Endothelial cell of umbilical vein (primary cell): ENCODE measurements around the gene GDI2. TPM values are rescaled to one million over a fixed set of nuclear protein-coding genes. Genes with fewer than 3 reads are reported as not detected.
"Not testable (repeated sequence)": the region's sequence is repeated elsewhere in the genome, so short reads cannot be mapped to it uniquely, and the experiment has no call there.

ENCODE experiments used
- BruUV-seq: library from RNA; stranded (reverse); fragments of 400-500 nt; replicated peaks from 2 replicates; lab custom pipeline; 2021; lab: Mats Ljungman, UMichigan
- CTCF ChIA-PET: fragments of 300-600, 350-600 bp; sonication (Branson Sonifier 250); formaldehyde crosslinking; loops from one replicate; lab custom pipeline; 2021; ENCODE audit warnings: antibody characterized with exemption, inconsistent platforms; lab: Charles Lee
- POLR2A ChIA-PET: fragments of 300-600, 350-600 bp; sonication (Branson Sonifier 250); formaldehyde crosslinking; loops from one replicate; lab custom pipeline; 2021; ENCODE audit warnings: antibody characterized with exemption, inconsistent platforms; lab: Charles Lee
- DNase-seq: peaks from one replicate; pipeline ENCODE4 v3.0.0-alpha.2; 2011; ENCODE audit warnings: low read depth, low spot score
- FAIRE-seq: peaks from 2 replicates; lab custom pipeline; 2011; peaks lifted over from hg19 to GRCh38; lab: Jason Lieb, UNC
- H2AFZ ChIP-seq: 2 replicates; pipeline ENCODE4 v1.6.0; 2012; ENCODE audit warnings: low read depth, low read length, control low read depth, inconsistent platforms
- H3K27ac ChIP-seq: 2 replicates; pipeline ENCODE4 v1.5.1; 2011; ENCODE audit warnings: low read depth, mild to moderate bottlenecking, control low read depth, low read length, moderate library complexity; ENCODE audit not compliant: insufficient read depth
- H3K27me3 ChIP-seq, 2 experiments: 2 replicates each; pipeline versions ENCODE4 v1.6.0 to v1.6.1; 2011; ENCODE audit warnings: low read length in 2 of 2, mixed read lengths in 1 of 2; ENCODE audit not compliant: control insufficient read depth in 2 of 2, insufficient read depth in 2 of 2
- H3K36me3 ChIP-seq, 2 experiments: 2 replicates in 1 of 2; 3 replicates in 1 of 2; pipeline ENCODE4 v1.5.1; 2011; ENCODE audit warnings: low read length in 2 of 2, mild to moderate bottlenecking in 1 of 2, moderate library complexity in 1 of 2; ENCODE audit not compliant: control insufficient read depth in 2 of 2, insufficient read depth in 2 of 2; ENCODE audit errors: extremely low read depth in 1 of 2
- H3K4me1 ChIP-seq: 3 replicates; pipeline ENCODE4 v1.5.1; 2011; ENCODE audit warnings: mild to moderate bottlenecking, low read length; ENCODE audit not compliant: control insufficient read depth, insufficient read depth; ENCODE audit errors: extremely low read depth
- H3K4me2 ChIP-seq: 2 replicates; pipeline ENCODE4 v1.6.1; 2011; ENCODE audit warnings: low read length, control low read depth, mixed read lengths; ENCODE audit not compliant: insufficient read depth
- H3K4me3 ChIP-seq, 3 experiments: fragments of 200-600 bp in 1 of 3; sonication (generic), shearing (Covaris generic) in 1 of 3; replicated peaks in 1 of 3; 2 replicates each; pipeline ENCODE4 v1.5.1; 2011 to 2016; ENCODE audit warnings: control low read depth in 3 of 3, low read length in 3 of 3, mild to moderate bottlenecking in 2 of 3, inconsistent platforms in 1 of 3, low read depth in 1 of 3, moderate library complexity in 1 of 3; ENCODE audit not compliant: insufficient read depth in 1 of 3
- H3K79me2 ChIP-seq: 2 replicates; pipeline ENCODE4 v1.6.0; 2012; ENCODE audit warnings: low read length, inconsistent platforms; ENCODE audit not compliant: control insufficient read depth, insufficient read depth
- H3K9ac ChIP-seq: replicated peaks from 2 replicates; pipeline ENCODE3; 2011; ENCODE audit warnings: low read length, control low read depth; ENCODE audit not compliant: insufficient read depth; ENCODE audit errors: extremely low read depth
- H3K9me1 ChIP-seq: replicated peaks from 3 replicates; pipeline ENCODE4 v1.6.0; 2011; ENCODE audit warnings: mild to moderate bottlenecking, low read length; ENCODE audit not compliant: control insufficient read depth, insufficient read depth; ENCODE audit errors: extremely low read depth
- H3K9me3 ChIP-seq: replicated peaks from 2 replicates; pipeline ENCODE4 v1.5.1; 2012; ENCODE audit warnings: low read length, inconsistent platforms; ENCODE audit not compliant: control insufficient read depth, insufficient read depth
- H4K20me1 ChIP-seq: replicated peaks from 2 replicates; pipeline ENCODE3; 2011; ENCODE audit warnings: mild to moderate bottlenecking, low read length; ENCODE audit not compliant: control insufficient read depth, insufficient read depth; ENCODE audit errors: extremely low read depth
- CTCF ChIP-seq, 2 donors: IDR thresholded peaks; 1 replicate in 1 of 2; 2 replicates in 1 of 2; pipeline ENCODE4 v1.5.1; 2011; ENCODE audit warnings: low read length in 2 of 2, mild to moderate bottlenecking in 2 of 2, moderate library complexity in 2 of 2, control low read depth in 1 of 2, inconsistent platforms in 1 of 2, low read depth in 1 of 2; ENCODE audit not compliant: insufficient read depth in 1 of 2; ENCODE audit errors: extremely low read depth in 1 of 2
- GATA2 ChIP-seq: IDR thresholded peaks from 2 replicates; pipeline ENCODE4 v1.7.0; 2011; ENCODE audit warnings: low read depth, mild to moderate bottlenecking, moderate library complexity, mixed read lengths, low read length; ENCODE audit not compliant: insufficient read length, insufficient read depth
- MAX ChIP-seq: IDR thresholded peaks from 2 replicates; pipeline ENCODE4 v1.6.1; 2011; ENCODE audit not compliant: insufficient read depth, insufficient read length
- POLR2AphosphoS5 ChIP-seq: IDR thresholded peaks from 2 replicates; pipeline ENCODE4 v1.6.1; 2012; ENCODE audit warnings: low read depth, mild to moderate bottlenecking, control low read depth, low read length, moderate library complexity; ENCODE audit not compliant: insufficient read depth
- dilution Hi-C: fragments of 300-500 bp; cut with MboI; formaldehyde crosslinking; loops from one replicate; pipeline ENCODE4 v1.15.0; 2019; ENCODE audit warnings: low sequenced_read_pairs; ENCODE audit not compliant: extremely low pct_ligation_motif_present
- intact Hi-C: fragments of 100-400 bp; cut with micrococcal nuclease; formaldehyde crosslinking; loops from one replicate; pipeline ENCODE4 v1.10.0; 2022
- polyA plus RNA-seq, 4 experiments: library from polyadenylated mRNA; depleted of rRNA in 3 of 4; stranded (reverse) in 3 of 4; unstranded in 1 of 4; fragments of >200 nt; gene quantifications; 2 replicates each; pipeline versions ENCODE4 v1.2.1 to v1.2.3, GENCODE V29; 2011 to 2012; ENCODE audit warnings: missing spikeins in 1 of 4
- total RNA-seq: library from RNA; stranded (reverse); gene quantifications from 2 replicates; pipeline ENCODE4 v1.2.3, GENCODE V29; 2021

The GDI2 gene
- total and polyA plus RNA-seq, 2 donors (not counting 3 experiments of a cell fraction or from before 2014, with no cell fraction given) = 154 to 307 TPM

- Histone ChIP-seq H3K27ac (no peak overlapping the region), H3K4me1 (no peaks in the 10 kb centered on the region), H3K4me2 (no peak overlapping the region), H2AFZ (no peak overlapping the region), H3K9ac (no peak overlapping the region), H3K27me3 (no peaks in the 10 kb centered on the region), H4K20me1 (no peaks in the 10 kb centered on the region), H3K36me3 (no peaks in the 10 kb centered on the region), H3K79me2 (no peaks in the 10 kb centered on the region), H3K4me3 (no peak overlapping the region), H3K9me3 (no peaks in the 10 kb centered on the region), H3K9me1 (no peaks in the 10 kb centered on the region)
- dilution Hi-C loops = no loop called here
- TF ChIP-seq MAX = no peak
- no peak for TF ChIP-seq POLR2AphosphoS5
- TF ChIP-seq CTCF (IDR thresholded peaks at IDR 0.05; ENCODE audit: extremely low read depth in 1 of 2, insufficient read depth in 1 of 2, low read depth in 1 of 2, low read length in 2 of 2) = no peak
- TF ChIP-seq GATA2 = no peak
- ChIA-PET CTCF (no interaction called here), POLR2A (no interaction called here)
- intact Hi-C loops = no loop called here
- no TSS peak for BruUV-seq
- DNase-seq (no peak), FAIRE-seq (no peak)
Measured at GRCh38 chr10:5854131-5854475, 40.9 kb upstream of the GDI2 start.

GRCh38 chr10:5846667-5847066 is 33.4 kb upstream of the GDI2 start:
- H3K4me3 ChIP-seq, DNase-seq, H3K9ac ChIP-seq, dilution Hi-C loops, H3K4me1 ChIP-seq, H3K9me1 ChIP-seq, H3K9me3 ChIP-seq, H4K20me1 ChIP-seq, H3K36me3 ChIP-seq, POLR2A ChIA-PET, H3K27me3 ChIP-seq, BruUV-seq, FAIRE-seq, H3K79me2 ChIP-seq: not testable (repeated sequence)
- H3K4me2 ChIP-seq = peak overlapping the region; percentile 40
- CTCF ChIA-PET = interaction anchor here (0.7 kb wide), 1 partner anchor 8 kb away, joined by 5 read pairs; no protein-coding TSS in a partner anchor
- H2AFZ ChIP-seq = peak overlapping the region; percentile 38
- peak overlapping the region; percentile 69 for H3K27ac ChIP-seq
- intact Hi-C loops = loop anchor here (1.0 kb wide), 2 partner anchors 15 to 33 kb away; partner anchors contain the start of gene GDI2
